DMS79 (cell line): ENCODE results near the gene TCF20.

Source experiments
- DNase-seq: peaks from one replicate; lab custom pipeline; 2025; lab: John Stamatoyannopoulos, UW

The TCF20 gene

DNA sequence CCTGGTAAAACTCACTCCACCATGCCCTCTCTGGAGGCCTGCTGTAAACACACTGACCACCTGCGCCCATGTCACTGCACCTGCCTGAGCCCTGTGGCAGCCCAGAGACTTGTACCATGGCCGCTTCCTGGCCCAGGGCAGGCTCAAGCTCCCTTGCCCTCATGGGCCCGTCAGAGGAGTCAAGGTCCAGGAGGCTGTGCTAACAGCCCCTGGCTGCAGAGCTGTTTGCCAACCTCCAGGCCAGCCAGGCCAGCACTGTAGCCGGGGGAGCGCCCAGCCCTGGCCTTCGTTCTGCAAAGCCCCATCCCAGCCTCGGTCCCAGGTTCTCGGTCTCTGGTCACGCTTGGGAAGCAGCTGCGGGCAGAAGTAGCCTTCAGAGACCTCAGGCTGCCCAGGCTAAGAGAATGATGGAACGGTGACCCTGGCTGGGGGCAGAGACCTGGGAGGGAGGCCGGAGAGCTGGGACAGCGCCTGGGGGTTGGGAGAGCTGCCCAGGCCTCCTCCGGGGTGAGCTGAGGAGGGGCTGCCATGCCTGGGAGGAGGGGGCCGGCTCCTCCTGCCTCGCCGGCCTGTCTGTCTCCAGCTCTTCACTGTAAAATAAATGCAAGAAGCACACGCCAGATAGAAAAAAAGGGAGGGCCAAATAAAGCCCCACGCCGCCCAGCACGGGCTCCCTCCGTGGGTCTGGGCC is 11.9 kb upstream of the TCF20 start:
- DNase-seq: no peak

DNA sequence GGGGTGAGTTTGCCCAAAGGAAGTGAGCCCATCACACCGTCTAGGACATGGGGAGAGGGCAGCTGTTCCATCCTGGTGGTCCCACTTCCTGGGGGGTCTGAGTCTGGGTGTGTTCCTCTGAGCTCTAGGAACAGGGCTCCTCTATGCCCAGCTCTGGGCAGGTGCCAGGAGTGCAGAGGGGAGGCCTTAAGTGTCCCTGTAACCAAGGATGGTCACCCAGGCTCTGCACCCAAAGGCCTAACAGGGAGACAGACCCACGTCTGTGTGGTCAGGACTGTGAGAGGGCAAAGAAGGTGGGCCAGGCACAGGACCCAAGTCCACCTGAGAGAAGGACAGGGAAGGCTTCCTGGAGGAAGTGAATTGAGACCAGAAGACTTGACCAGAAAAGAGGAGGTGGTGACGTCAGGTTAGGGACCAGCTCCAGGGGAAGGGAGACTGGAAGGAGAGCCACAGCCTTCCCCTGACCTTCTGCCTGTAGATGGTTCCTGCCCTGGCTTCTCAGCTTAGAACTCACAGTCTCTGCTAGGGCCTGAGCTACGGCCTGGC is 11.3 kb upstream of the TCF20 start:
- no peak for DNase-seq

DNA sequence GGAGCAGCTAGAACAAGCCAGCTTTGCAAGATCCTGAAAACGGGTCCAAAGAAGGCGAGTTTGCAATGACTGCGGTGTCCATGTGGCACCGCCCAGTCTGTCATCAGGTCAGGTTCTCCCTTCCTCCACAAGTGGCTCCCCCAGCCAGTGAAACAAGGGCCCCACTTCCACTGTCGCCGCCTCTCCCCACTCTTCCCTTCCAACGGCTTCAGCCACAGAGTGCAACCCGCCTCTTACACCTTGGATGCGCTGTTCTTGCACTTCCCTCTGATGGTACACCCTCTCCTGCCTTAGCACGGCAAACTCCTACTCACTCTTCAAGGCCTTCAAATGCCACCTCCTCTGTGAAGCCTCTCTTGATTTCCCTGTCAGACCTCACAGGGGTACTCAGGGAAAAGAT is 10.8 kb upstream of the TCF20 start:
- no peak for DNase-seq

DNA sequence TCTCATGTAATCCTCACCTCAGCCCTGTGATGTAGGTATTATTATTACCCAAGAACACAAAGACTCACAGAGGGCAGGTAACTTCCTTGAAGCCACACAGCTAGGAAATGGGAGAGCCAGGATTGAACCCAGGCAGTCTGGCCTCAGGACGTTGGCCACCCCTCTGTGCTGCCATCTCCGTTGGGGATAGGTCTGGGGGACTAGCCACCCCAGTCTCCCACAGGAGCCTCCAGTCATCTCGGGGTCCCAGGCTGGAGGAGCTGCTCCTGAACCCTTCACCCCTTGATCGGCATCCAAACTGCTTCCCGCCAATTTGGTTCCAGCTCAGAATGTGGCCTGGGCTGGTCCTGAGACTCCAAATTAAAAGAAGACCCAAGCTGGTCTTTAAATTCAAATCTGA is 10.4 kb upstream of the TCF20 start:
- no peak for DNase-seq

DNA sequence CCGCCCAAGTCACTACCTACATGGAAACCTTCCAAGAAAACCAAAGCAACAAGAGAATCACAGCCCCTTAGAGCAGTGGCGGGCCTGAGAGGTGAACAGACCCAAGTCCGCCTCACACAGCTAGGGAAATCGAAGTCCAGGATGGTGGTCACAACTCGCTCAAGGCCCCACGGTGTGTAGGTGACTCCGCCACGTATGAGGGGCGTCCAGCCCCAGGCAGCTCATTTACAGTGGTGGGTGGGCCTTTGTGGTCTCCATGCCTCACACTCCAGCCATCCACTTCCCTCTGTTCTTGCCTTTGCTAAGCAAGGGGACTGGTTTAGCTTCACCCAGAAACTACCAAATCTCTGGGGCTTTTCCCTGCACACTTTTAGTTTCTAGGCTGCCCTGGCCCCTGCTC is 9.7 kb upstream of the TCF20 start:
- no peak for DNase-seq

DNA sequence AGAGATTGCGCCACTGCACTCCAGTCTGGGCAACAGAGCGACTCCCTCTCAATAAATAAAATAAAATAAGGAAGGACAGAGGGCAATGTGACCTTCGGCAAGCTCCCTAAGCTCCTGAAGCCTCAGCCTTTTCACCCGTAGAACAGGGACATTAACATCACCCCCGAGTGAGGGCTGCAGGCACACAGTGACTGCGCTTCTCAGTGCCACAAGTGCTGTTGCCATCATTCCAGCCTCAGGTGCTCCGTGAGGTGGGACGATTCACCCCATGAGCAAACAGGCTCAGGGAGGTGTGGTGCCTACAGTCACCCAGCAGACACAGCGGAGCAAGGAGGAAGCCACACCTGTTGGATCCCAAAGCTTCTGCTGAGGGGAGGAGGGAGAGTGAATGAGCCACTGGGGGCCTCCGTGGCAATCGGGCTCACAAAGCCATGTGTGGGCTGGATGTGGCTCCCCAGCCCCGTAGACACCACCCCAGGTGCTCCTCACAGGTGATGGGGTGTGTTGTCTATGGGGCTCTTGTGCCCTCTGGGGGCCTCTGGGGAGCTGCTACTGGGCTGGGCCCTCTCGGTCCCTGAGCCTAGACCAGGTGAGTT is 9.1 kb upstream of the TCF20 start:
- no peak for DNase-seq

DNA sequence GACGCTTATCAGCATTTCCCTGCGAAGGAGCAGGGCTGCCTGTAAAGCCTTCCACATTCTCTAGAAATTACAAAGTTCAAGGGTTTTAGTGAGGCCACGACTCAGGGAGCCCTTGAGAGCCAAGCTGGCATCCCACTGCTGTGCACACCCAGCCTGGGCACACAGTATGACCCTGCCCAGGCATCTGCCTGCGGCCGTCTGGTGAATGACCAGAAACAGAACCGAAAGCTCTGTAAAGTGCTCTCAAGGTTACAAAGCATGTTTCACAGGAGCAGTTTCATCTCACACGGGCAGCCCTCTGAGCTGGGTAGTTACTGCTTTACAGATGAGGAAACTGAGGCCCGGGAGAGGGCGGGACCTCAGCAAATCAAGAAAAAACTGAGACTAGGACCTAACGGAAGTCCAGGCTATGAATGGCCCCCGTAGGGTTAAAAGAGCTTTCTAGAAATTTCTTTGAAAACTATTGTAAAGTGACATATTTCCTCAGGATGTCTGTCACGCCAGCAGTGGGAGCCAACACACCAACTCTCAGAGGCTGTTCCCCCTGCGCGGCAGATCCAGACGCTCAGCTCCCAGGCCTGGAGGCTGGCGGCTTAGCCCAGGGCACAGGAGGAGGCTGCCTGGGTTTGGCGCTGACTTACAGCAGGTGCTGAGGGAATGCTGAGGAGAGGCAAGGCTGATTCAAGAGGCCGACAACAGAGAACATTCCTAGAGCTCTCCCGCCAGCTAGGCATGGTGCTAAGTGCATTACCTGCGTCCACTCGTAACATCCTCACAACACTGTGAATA is 7.7 kb upstream of the TCF20 start:
- no peak for DNase-seq

DNA sequence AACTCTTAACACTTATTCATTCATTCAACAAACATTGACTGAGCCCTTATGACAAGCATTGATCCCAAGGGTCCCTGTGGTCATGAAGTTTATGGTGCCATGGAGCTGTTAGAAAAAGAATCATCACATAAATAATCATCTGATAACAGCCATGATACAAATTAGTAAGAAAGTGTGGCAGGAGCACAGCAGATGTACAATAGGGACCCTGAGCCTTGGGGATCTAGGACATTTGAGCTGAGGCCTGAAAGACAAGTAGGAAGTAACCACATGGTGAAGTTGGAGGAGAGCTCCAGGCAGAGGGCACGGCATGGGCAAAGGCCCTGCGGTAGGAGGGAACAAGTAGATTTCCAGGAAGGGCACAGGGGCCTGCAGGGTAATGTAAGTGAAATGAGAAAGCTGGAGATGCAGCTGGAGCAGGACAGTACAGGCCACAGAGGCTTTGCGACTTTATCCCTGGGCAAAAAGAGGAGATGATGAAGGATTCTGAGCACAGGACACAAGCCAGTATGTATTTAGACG is 6.8 kb upstream of the TCF20 start:
- DNase-seq: no peak

DNA sequence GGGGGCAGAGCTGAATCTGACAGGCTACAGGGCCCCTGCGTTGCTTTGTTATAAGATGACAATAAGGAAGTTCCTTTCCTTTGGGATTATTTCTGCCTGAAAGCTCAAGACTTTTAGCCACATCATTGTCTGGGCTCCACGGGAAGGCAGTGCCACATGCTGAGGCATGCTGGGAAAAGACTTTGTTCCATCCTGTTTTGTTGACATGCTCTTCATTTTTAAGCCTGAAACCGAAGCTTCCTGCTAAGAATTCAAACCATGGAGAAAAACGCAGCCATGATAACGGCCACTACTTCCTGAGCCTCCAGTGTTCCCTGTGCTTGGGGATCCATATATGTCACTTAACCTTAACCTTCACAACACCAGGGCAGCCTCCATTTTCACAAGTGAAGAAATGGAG is 5.5 kb upstream of the TCF20 start:
- no peak for DNase-seq

DNA sequence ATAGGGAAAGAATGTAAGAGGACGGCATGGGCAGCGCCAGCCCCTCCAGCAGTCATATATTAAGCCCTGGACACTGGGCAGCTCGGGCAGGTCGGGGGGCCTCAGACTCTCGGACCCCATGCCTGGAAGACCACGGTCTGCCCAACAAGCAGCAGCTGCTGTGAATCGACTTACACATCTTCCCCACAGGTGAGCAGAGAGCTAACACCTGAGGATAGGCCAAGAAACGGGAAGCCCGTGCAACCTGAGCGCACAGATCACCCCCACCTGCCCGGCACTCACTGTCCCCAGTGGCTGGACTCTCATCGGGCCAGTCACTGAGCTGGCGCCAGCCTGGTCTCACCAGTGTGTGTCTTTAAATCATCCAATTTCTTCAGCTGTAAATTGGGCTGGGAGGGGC is 4.7 kb upstream of the TCF20 start:
- no peak for DNase-seq

DNA sequence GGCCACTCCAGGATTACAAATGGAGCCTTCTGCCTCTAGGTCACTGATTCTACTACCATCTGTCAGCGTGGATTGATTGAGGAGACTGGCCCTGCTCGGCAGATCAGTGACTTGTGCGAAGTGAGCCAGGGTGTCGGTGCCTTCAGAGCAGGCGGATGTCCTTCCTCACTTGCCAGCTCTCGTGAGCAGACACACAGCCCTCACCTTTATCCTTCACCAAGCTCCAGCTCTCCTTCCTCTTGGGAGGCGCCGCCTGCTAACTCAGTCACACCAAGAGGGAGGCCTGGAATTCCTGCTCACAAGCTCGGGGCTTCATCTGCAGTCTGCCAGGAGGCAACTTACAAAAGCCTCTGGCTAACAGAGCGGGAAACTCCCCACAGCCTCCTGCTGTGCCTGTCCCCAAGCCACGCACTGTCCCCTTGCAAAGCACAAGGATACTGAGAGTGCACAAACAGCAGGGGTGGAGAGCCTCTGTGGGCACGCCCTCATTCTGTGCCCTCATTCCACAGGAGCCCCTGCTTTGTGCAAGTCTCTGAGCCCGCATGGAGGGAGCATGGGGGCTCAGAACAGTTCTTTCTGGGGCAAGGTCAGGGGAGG is 3.5 kb upstream of the TCF20 start:
- no peak for DNase-seq

DNA sequence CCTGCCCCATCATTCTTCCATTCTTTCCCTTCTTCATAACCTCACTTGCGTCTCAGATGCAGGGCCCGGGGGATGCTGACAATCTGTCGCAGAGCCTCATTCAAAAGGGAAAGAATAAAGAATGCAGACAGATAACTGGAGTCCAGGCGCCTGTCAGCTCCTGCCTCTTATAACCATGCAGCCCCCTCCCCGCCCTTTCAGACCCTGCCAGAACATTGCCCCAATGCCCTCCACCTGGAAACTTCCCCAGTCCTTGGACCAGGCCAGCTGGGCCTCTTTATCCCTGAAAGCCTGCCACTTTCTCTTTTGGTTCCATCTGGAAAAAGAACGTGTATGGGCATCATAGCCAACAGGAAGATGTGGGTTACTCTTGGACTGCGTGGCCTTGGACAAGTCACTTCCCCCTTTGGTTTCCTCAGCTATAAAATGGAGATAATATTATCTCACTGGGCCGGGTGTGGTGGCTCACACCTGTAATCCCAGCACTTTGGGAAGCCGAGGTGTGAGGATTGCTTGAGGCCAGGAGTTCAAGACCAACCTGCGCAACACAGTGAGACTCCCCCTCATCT is 2.1 kb upstream of the TCF20 start:
- DNase-seq: no peak

DNA sequence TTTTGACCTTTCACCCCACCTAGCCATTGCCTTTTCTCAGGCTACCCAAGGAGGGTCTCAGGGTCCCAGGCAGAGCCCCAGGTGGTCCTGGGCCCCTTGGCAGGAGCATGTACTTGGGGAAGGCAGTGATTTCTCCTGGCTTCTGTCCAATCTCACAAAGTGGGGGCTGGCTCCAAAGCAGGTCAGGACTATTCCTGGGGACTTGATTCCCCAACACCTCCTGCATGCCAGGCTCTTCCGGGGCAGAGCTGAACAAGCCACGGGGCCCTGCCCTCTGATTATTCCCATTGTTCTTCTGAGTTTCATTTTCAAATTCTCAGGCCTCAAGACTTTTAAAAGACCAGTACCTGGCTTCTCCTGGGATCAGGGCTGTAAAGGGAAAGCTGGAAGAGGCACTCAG is 1.5 kb upstream of the TCF20 start:
- no peak for DNase-seq

DNA sequence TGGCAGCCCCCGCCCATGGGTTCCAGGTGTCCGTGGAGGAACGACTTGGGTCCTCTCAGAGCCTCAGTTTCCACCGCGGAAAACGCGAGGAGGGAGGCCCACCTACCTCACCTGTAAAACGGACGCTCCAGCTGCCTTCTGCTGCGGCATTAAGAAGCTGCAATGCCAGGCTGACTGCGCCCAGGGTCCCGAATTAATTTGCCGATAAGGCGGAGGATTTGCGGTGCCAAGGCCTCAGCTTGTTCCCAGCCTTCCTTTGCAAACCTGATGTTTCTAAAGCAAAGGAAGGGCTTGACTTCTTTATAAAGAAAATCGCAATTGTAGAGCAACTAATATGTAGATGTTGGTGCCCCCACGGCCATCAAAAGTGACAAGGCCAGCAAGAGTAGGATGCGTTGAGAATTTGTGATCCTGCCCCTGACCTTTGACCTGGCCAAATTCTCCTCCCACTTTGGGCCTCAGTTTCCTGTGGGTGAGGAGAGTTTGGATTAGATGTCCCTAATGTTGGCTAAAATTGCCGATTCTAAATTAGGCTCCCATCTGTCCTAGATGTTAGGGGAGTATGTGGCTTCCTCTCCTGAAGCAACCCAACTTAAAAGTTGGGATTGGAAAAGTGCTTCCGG is 849 bp upstream of the TCF20 start:
- DNase-seq: no peak

DNA sequence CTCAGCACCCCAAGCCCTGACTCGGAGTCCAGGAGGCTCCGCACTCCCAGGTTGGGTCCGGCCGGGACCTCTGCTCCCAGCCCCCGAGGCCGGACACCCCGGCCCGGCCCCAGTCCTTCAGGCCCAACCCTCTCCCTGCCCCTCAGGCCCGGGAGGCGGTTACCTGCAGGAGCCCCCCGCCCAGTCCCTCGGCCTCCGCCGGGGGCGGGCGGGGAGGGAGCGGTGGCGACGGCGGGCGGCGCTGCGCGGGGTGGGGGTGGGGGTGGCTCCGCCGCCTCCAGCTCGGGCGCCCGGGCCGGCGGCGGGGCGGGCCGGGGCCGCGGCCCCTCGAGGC is 310 bp downstream of the TCF20 start:
- no peak for DNase-seq

DNA sequence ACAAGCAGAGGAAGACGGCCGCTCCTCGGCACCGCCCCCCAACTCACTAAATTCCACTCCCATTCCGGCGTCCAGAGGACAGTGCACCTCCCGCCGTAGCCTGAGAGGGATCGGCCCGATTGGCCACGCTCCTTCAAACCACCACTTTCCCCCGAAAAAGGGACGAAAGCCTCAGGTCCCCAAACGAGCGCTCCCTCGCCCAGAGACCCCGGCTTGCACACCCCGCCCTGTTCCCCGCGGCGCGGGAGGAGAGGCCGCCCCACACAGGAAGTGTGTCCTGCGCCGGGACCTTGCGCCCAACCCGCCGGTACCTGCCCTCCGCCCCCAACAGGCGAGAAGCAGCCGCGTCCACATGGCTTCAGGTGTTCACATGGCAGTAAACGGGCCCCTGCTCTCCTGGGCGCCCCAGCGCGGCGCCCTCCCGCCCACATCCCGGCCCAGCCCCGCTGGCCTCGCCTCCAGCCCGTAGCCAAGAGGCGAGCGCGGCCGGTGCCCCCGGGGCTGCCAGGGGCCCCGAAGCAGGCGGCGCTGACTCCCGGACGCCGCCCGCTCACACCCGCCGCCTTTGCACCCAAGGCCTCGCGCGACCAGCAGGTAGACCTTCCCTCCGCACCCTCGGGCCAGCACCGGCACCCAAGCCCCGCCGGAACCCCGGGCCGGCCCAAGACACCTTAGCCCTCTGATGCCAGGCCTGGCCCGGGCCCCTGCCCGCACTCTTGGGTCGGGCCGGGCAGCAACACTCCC is 849 bp downstream of the TCF20 start:
- DNase-seq: no peak

DNA sequence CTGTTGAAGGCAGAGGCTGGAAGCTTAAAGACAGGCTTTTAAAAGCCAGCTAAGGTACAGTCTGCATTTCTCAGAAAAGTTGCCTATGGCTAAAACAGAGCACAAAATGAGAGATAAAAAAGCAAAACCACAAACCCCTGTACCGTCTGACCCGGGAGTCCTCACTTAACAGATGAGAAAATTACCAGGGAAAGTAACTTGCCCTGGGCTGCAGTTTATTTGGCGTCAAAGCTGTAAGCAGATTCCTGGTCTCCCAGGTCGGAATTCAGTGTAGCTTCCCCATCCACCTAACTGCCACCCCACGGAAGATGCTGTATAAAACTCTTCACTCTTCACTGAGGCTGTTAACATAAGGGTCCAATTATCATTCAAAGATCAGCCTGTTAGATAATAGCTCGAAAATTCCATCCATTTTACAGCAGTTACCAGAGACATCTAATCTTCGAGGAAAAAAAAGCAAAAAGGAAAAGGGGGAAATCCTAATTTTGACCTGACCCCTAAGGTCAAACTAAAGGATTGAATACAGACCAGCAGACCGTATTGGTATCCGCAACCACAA is 1.5 kb downstream of the TCF20 start:
- no peak for DNase-seq

DNA sequence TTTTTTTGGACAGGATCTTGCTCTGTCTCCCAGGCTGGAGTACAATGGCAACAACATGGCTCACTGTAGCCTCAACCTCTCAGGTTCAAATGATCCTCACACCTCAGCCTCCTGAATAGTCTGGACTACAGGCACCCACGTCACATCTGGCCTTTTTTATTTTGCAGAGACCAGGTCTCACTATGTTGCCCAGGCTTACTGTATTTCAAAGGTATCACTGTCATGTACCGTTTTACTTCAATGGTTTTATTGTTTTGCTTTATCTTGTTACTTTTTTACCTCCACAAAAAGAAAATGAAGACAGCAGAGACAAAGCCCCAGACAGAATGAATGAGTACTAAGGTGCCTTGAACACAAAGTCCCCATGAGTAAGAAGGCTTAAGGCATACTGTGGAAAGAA is 5.1 kb downstream of the TCF20 start:
- no peak for DNase-seq

DNA sequence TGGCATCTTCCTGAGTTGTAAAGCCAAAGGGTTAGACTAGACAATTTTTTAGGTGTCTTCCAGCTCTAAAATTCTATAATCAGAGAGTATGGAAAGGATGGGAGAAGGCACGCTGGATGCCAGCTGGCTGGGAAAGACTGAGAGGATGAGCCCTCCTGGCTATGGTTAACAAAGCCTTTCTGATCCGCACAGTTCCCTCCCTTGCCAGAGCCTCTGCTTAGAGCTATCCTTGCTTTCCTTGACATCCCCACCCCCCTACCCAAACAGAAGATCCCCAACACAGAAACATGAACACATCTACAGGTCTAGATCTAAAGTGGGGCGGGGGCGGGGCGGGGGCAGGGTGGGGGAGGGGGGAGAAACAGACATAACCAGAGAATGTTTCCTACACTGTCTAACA is 6.5 kb downstream of the TCF20 start:
- DNase-seq: no peak

DNA sequence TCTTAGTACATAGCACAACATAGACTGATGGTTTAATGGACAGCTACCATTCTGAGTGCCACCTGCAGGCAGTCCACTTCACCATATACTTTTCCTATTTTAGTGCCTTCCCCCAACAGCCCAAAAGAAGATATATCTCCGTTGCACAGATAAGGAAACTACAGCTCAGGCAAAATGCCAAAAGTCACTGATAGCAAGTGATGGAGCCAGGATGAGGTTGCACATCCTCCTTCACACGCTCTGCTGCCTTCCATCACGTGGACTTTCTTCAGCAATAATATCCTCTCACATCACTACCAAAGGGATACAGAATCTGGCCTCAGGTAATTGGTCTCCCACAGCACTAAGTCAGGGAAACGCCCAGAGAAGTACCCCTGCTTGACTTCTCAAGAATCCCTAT is 7.5 kb downstream of the TCF20 start:
- no peak for DNase-seq

DNA sequence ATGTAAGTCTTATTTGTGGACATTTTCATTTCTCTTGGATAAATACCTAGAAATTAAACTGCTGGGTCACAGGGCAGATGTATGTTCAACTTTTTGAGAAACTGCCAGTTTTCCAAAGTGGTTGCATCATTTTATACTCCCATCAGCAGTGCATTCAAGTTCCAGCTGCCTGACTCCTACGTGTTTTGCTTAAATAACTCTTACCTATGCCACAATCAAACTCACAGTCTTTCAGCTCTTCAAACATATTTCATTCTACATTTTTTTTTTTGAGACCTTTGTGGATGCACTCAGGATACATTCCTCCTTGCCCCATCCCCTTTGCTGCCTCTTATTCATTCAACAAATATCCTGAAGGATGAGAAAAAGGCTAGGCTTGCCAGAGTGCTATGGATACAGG is 9.2 kb downstream of the TCF20 start:
- no peak for DNase-seq
